H9 (cell line): ENCODE measurements around the gene PACSIN2. TPM values are rescaled to one million over a fixed set of nuclear protein-coding genes. Genes with fewer than 3 reads are reported as not detected.

Experiments
- DNase-seq: peaks from one replicate; pipeline ENCODE4 v3.0.0-alpha.2; 2017
- H2AFZ ChIP-seq: one replicate; pipeline ENCODE4 v1.6.1; 2013; ENCODE audit warnings: mild to moderate bottlenecking, low read length, control low read depth, moderate library complexity
- H2AK5ac ChIP-seq: 2 replicates; pipeline ENCODE4 v1.6.1; 2013; ENCODE audit warnings: low read length, control low read depth, mixed read lengths; ENCODE audit not compliant: insufficient read length
- H2BK120ac ChIP-seq: one replicate; pipeline ENCODE4 v1.6.1; 2013; ENCODE audit warnings: low read depth, mild to moderate bottlenecking, low read length, control low read depth, inconsistent platforms; ENCODE audit not compliant: poor library complexity, severe bottlenecking
- H2BK12ac ChIP-seq: 2 replicates; pipeline ENCODE4 v1.6.1; 2013; ENCODE audit warnings: low read length, control low read depth, mixed read lengths, low read depth; ENCODE audit not compliant: insufficient read length
- H2BK15ac ChIP-seq: 2 replicates; pipeline ENCODE4 v1.6.1; 2013; ENCODE audit warnings: low read depth, low read length, control low read depth
- H2BK20ac ChIP-seq: one replicate; pipeline ENCODE4 v1.6.1; 2013; ENCODE audit warnings: low read depth, mild to moderate bottlenecking, low read length, control low read depth, inconsistent platforms; ENCODE audit not compliant: poor library complexity, severe bottlenecking
- H2BK5ac ChIP-seq: 2 replicates; pipeline ENCODE4 v1.6.1; 2013; ENCODE audit warnings: low read length, control low read depth, mixed read lengths; ENCODE audit not compliant: insufficient read length
- H3K14ac ChIP-seq: 2 replicates; pipeline ENCODE4 v1.6.1; 2013; ENCODE audit warnings: low read length, control low read depth; ENCODE audit not compliant: insufficient read depth
- H3K18ac ChIP-seq: 2 replicates; pipeline ENCODE4 v1.6.1; 2013; ENCODE audit warnings: low read depth, mild to moderate bottlenecking, mixed read lengths, low read length, control low read depth; ENCODE audit not compliant: insufficient read length
- H3K23ac ChIP-seq: 2 replicates; pipeline ENCODE4 v1.6.1; 2013; ENCODE audit warnings: low read length, control low read depth, mixed read lengths, low read depth; ENCODE audit not compliant: insufficient read length
- H3K23me2 ChIP-seq: 2 replicates; pipeline ENCODE4 v1.6.1; 2013; ENCODE audit warnings: low read depth, mild to moderate bottlenecking, mixed read lengths, low read length, control low read depth; ENCODE audit not compliant: insufficient read length, poor library complexity, severe bottlenecking
- H3K27ac ChIP-seq: 2 replicates; pipeline ENCODE4 v1.5.1; 2013; ENCODE audit warnings: low read length, control low read depth, mixed read lengths, low read depth; ENCODE audit not compliant: insufficient read length
- H3K27me3 ChIP-seq: 2 replicates; pipeline ENCODE4 v1.6.1; 2013; ENCODE audit warnings: low read length, control low read depth, inconsistent platforms; ENCODE audit not compliant: insufficient read depth
- H3K4ac ChIP-seq: 2 replicates; pipeline ENCODE4 v1.6.1; 2013; ENCODE audit warnings: low read depth, mild to moderate bottlenecking, control low read depth, inconsistent platforms, low read length, moderate library complexity
- H3K4me1 ChIP-seq: 2 replicates; pipeline ENCODE4 v1.6.1; 2013; ENCODE audit warnings: low read length, control low read depth, inconsistent platforms; ENCODE audit not compliant: insufficient read depth
- H3K4me2 ChIP-seq: 2 replicates; pipeline ENCODE4 v1.6.1; 2013; ENCODE audit warnings: low read length, control low read depth, mixed read lengths; ENCODE audit not compliant: insufficient read length, insufficient read depth
- H3K56ac ChIP-seq: 2 replicates; pipeline ENCODE4 v1.6.1; 2013; ENCODE audit warnings: low read depth, mild to moderate bottlenecking, mixed read lengths, low read length, control low read depth; ENCODE audit not compliant: insufficient read length
- H3K79me1 ChIP-seq: 2 replicates; pipeline ENCODE4 v1.6.1; 2013; ENCODE audit warnings: low read depth, mild to moderate bottlenecking, moderate library complexity, low read length, control low read depth, inconsistent platforms; ENCODE audit not compliant: insufficient read depth, poor library complexity, severe bottlenecking
- H3K79me2 ChIP-seq: 2 replicates; pipeline ENCODE4 v1.6.1; 2013; ENCODE audit warnings: low read length, control low read depth, inconsistent platforms; ENCODE audit not compliant: insufficient read depth
- H3K9ac ChIP-seq: 2 replicates; pipeline ENCODE4 v1.6.1; 2013; ENCODE audit warnings: low read length, control low read depth, mixed read lengths; ENCODE audit not compliant: insufficient read length; ENCODE audit errors: extremely low read depth
- H3K9me3 ChIP-seq: one replicate; pipeline ENCODE4 v1.6.1; 2013; ENCODE audit warnings: low read depth, low read length, inconsistent platforms; ENCODE audit not compliant: control insufficient read depth
- H3T11ph ChIP-seq: one replicate; pipeline ENCODE4 v1.6.1; 2013; ENCODE audit warnings: mild to moderate bottlenecking, low read length, control low read depth, inconsistent platforms
- H4K20me1 ChIP-seq: one replicate; pipeline ENCODE4 v1.6.1; 2013; ENCODE audit not compliant: control insufficient read depth, insufficient read length, insufficient read depth
- H4K5ac ChIP-seq: 2 replicates; pipeline ENCODE4 v1.6.1; 2013; ENCODE audit warnings: low read depth, mild to moderate bottlenecking, mixed read lengths, low read length, control low read depth; ENCODE audit not compliant: insufficient read length
- H4K8ac ChIP-seq: replicated peaks from 2 replicates; pipeline ENCODE4 v1.6.1; 2013; ENCODE audit warnings: low read length, control low read depth, mixed read lengths, low read depth; ENCODE audit not compliant: insufficient read length
- H4K91ac ChIP-seq: 2 replicates; pipeline ENCODE4 v1.6.1; 2013; ENCODE audit warnings: low read depth, mild to moderate bottlenecking, moderate library complexity, mixed read lengths, low read length, control low read depth; ENCODE audit not compliant: insufficient read length
- H3K27ac Mint-ChIP-seq, 3 experiments: 2 replicates in 2 of 3; 3 replicates in 1 of 3; pipeline ENCODE4 v1.8.0; 2020 to 2021; ENCODE audit warnings: mixed read lengths in 3 of 3, mild to moderate bottlenecking in 1 of 3, moderate library complexity in 1 of 3
- H3K27me3 Mint-ChIP-seq: 2 replicates; pipeline ENCODE4 v1.8.0; 2021; ENCODE audit warnings: low read depth, mild to moderate bottlenecking, moderate library complexity, mixed read lengths
- H3K36me3 Mint-ChIP-seq, 3 experiments: 2 replicates in 2 of 3; 3 replicates in 1 of 3; pipeline ENCODE4 v1.8.0; 2020 to 2021; ENCODE audit warnings: low read depth in 3 of 3, mixed read lengths in 3 of 3; ENCODE audit not compliant: insufficient read depth in 1 of 3
- H3K4me1 Mint-ChIP-seq, 2 experiments: 2 replicates each; pipeline ENCODE4 v1.8.0; 2020; ENCODE audit warnings: mixed read lengths in 2 of 2
- H3K4me3 Mint-ChIP-seq, 2 experiments: 2 replicates in 1 of 2; 3 replicates in 1 of 2; pipeline ENCODE4 v1.8.0; 2020 to 2021; ENCODE audit warnings: mild to moderate bottlenecking in 2 of 2, mixed read lengths in 2 of 2, moderate library complexity in 1 of 2
- H3K9me3 Mint-ChIP-seq, 2 experiments: 2 replicates in 1 of 2; 3 replicates in 1 of 2; pipeline ENCODE4 v1.8.0; 2020; ENCODE audit warnings: mild to moderate bottlenecking in 2 of 2, mixed read lengths in 2 of 2, moderate library complexity in 1 of 2
- WGBS: extraction: QIAGEN DNeasy Blood & Tissue Kit; methylation state at CpG from one replicate; pipeline ENCODE4 v1.1.7; 2013; ENCODE audit warnings: missing lambda C conversion rate, low lambda C conversion rate, mixed read lengths; ENCODE audit not compliant: insufficient read length; ENCODE audit errors: extremely low coverage; 5-methylcytosine and 5-hydroxymethylcytosine counted together
- total RNA-seq: library from RNA; stranded (reverse); gene quantifications from 2 replicates; pipeline ENCODE4 v1.2.1, GENCODE V29; 2021
- TF ChIP-seq, protein P1 (sequence below): fragments of 200-600 bp; sonication (generic); conservative IDR thresholded peaks from 3 replicates; pipeline ENCODE4 v1.8.0; 2021; ENCODE audit warnings: antibody characterized with exemption, mild to moderate bottlenecking

Gene PACSIN2
- total RNA-seq, 1 experiment from 2014 or later = 62.3 TPM

DNA sequence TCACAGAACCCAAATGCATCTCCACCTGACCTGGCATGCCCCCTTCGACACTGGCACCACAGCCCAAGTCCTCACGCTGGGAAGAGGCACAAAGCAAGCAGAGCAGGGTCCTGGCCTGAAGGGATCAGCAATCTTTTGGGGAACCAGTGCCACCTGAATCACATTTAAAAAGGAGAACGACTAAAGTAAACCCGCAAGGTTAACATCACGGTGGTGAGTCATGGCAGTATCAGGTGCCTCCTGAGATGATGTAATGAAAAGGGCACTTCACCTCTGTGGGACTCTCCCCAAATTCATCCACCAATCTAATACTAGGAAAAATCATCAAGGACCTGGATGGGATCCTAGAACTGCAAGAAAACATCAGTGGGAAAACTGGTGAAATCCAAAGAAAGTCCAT is 44.9 kb downstream of the PACSIN2 start:
- Mint-ChIP-seq H3K9me3 (peaks cover 15 to 17% of the 10 kb centered on the region in 2 experiments), H3K27me3 (peaks cover 2% of the 10 kb centered on the region; the same call in 1 of the 2 replicates), H3K27ac (peak overlapping the region in 1 of 3 experiments; percentile 76; a peak in 5 of 7 replicates), H3K36me3 (peaks cover 29 to 40% (median 31%) of the 10 kb centered on the region in 3 experiments), H3K4me1 (peaks cover 29 to 35% of the 10 kb centered on the region in 2 experiments), H3K4me3 (no peak overlapping the region)
- no peak overlapping the region for H4K91ac ChIP-seq
- H3K27ac ChIP-seq = no peak overlapping the region
- peaks cover 4% of the 10 kb centered on the region; the same call in 1 of the 2 replicates for H3K4me1 ChIP-seq
- H2AFZ ChIP-seq = no peak overlapping the region
- no peak overlapping the region for H2BK12ac ChIP-seq
- H4K8ac ChIP-seq = no peak overlapping the region
- no peaks in the 10 kb centered on the region for H3K9me3 ChIP-seq
- H3K4ac ChIP-seq = no peak overlapping the region
- no peak for DNase-seq
- TF ChIP-seq, protein P1, sequence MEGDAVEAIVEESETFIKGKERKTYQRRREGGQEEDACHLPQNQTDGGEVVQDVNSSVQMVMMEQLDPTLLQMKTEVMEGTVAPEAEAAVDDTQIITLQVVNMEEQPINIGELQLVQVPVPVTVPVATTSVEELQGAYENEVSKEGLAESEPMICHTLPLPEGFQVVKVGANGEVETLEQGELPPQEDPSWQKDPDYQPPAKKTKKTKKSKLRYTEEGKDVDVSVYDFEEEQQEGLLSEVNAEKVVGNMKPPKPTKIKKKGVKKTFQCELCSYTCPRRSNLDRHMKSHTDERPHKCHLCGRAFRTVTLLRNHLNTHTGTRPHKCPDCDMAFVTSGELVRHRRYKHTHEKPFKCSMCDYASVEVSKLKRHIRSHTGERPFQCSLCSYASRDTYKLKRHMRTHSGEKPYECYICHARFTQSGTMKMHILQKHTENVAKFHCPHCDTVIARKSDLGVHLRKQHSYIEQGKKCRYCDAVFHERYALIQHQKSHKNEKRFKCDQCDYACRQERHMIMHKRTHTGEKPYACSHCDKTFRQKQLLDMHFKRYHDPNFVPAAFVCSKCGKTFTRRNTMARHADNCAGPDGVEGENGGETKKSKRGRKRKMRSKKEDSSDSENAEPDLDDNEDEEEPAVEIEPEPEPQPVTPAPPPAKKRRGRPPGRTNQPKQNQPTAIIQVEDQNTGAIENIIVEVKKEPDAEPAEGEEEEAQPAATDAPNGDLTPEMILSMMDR = no peak
- H3K79me2 ChIP-seq = peaks cover 9% of the 10 kb centered on the region; the same call in 1 of the 2 replicates
- no peak overlapping the region for H3K56ac ChIP-seq
- peak overlapping the region; percentile 54 for H3K18ac ChIP-seq
- no peaks in the 10 kb centered on the region for H3K27me3 ChIP-seq
- peaks cover 9% of the 10 kb centered on the region for H3K79me1 ChIP-seq
- H2BK120ac ChIP-seq = no peak overlapping the region
- H3K23me2 ChIP-seq = peaks cover 2% of the 10 kb centered on the region
- no peak overlapping the region for H2BK5ac ChIP-seq
- whole genome bisulfite sequencing = no CpG with 5 or more reads among the region's 5 CpGs
- no peak overlapping the region for H3K9ac ChIP-seq
- H4K5ac ChIP-seq = no peak overlapping the region
- H4K20me1 ChIP-seq = peaks cover 2% of the 10 kb centered on the region
- H3K14ac ChIP-seq = no peak overlapping the region
- no peak overlapping the region for H3T11ph ChIP-seq
- no peak overlapping the region for H3K4me2 ChIP-seq
- H2BK20ac ChIP-seq = no peak overlapping the region
- H2BK15ac ChIP-seq = no peak overlapping the region
- H2AK5ac ChIP-seq = no peak overlapping the region
- no peak overlapping the region for H3K23ac ChIP-seq
